Mesenchymal stem cell (in vitro differentiated cells and primary cell): ENCODE results near the gene KRT13.

ENCODE experiments used
- DNase-seq: peaks from one replicate; pipeline ENCODE4 v3.0.0-alpha.2; 2013
- H2AFZ ChIP-seq: one replicate; pipeline ENCODE4 v1.6.1; 2013; ENCODE audit warnings: low read depth, mild to moderate bottlenecking, control low read depth, inconsistent platforms, low read length, moderate library complexity
- H2AK5ac ChIP-seq: 2 replicates; pipeline ENCODE4 v1.6.1; 2013; ENCODE audit warnings: low read length, moderate library complexity, mild to moderate bottlenecking, inconsistent platforms; ENCODE audit not compliant: severe bottlenecking
- H2BK120ac ChIP-seq: one replicate; pipeline ENCODE4 v1.6.1; 2013; ENCODE audit warnings: low read depth, mild to moderate bottlenecking, inconsistent platforms, low read length, moderate library complexity
- H2BK12ac ChIP-seq, 2 experiments: one replicate each; pipeline ENCODE4 v1.6.1; 2013; ENCODE audit warnings: inconsistent platforms in 2 of 2, low read length in 2 of 2, mild to moderate bottlenecking in 2 of 2, moderate library complexity in 2 of 2, control low read depth in 1 of 2
- H2BK15ac ChIP-seq: one replicate; pipeline ENCODE4 v1.6.1; 2013; ENCODE audit warnings: mild to moderate bottlenecking, low read depth, inconsistent platforms; ENCODE audit not compliant: poor library complexity, severe bottlenecking
- H2BK5ac ChIP-seq: 2 replicates; pipeline ENCODE4 v1.6.1; 2013; ENCODE audit warnings: low read depth, mild to moderate bottlenecking, low read length, control low read depth, inconsistent platforms; ENCODE audit not compliant: poor library complexity, severe bottlenecking
- H3K14ac ChIP-seq, 2 experiments: one replicate each; pipeline ENCODE4 v1.6.1; 2013; ENCODE audit warnings: inconsistent platforms in 2 of 2, low read length in 2 of 2, control low read depth in 1 of 2, mild to moderate bottlenecking in 1 of 2, moderate library complexity in 1 of 2
- H3K18ac ChIP-seq, 2 experiments: one replicate each; pipeline ENCODE4 v1.6.1; 2013; ENCODE audit warnings: inconsistent platforms in 2 of 2, low read length in 2 of 2, control low read depth in 1 of 2, low read depth in 1 of 2, mild to moderate bottlenecking in 1 of 2
- H3K23ac ChIP-seq, 2 experiments: one replicate each; pipeline ENCODE4 v1.6.1; 2013; ENCODE audit warnings: inconsistent platforms in 2 of 2, low read length in 2 of 2, mild to moderate bottlenecking in 2 of 2, moderate library complexity in 2 of 2, control low read depth in 1 of 2
- H3K27ac ChIP-seq: 2 replicates; pipeline ENCODE4 v1.5.1; 2013; ENCODE audit warnings: mild to moderate bottlenecking, moderate library complexity, low read length, control low read depth, inconsistent platforms; ENCODE audit not compliant: poor library complexity, severe bottlenecking
- H3K27me3 ChIP-seq, 2 experiments: 2 replicates each; pipeline versions ENCODE4 v1.6.1 to v1.7.0; 2013; ENCODE audit warnings: low read length in 2 of 2, mild to moderate bottlenecking in 2 of 2, moderate library complexity in 2 of 2, control low read depth in 1 of 2, inconsistent platforms in 1 of 2; ENCODE audit not compliant: control insufficient read depth in 1 of 2, insufficient read depth in 1 of 2
- H3K36me3 ChIP-seq, 2 experiments: 2 replicates each; pipeline versions ENCODE4 v1.6.1 to v1.7.0; 2013; ENCODE audit warnings: low read length in 2 of 2, control low read depth in 1 of 2, inconsistent platforms in 1 of 2, low read depth in 1 of 2, mild to moderate bottlenecking in 1 of 2; ENCODE audit not compliant: insufficient read depth in 2 of 2, control insufficient read depth in 1 of 2
- H3K4ac ChIP-seq, 2 experiments: one replicate each; pipeline ENCODE4 v1.6.1; 2013; ENCODE audit warnings: inconsistent platforms in 2 of 2, low read length in 2 of 2, mild to moderate bottlenecking in 2 of 2, moderate library complexity in 2 of 2, control low read depth in 1 of 2, low read depth in 1 of 2
- H3K4me1 ChIP-seq: 2 replicates; pipeline ENCODE4 v1.6.1; 2013; ENCODE audit warnings: low read depth, low read length, control low read depth; ENCODE audit not compliant: control insufficient read depth, insufficient read depth
- H3K4me2 ChIP-seq: 2 replicates; pipeline ENCODE4 v1.6.1; 2013; ENCODE audit warnings: low read length, mild to moderate bottlenecking, inconsistent platforms; ENCODE audit not compliant: poor library complexity, severe bottlenecking
- H3K4me3 ChIP-seq, 2 experiments: 2 replicates each; pipeline versions ENCODE4 v1.5.1 to v1.7.0; 2013; ENCODE audit warnings: low read length in 2 of 2, mild to moderate bottlenecking in 2 of 2, control low read depth in 1 of 2, low read depth in 1 of 2; ENCODE audit not compliant: insufficient read depth in 1 of 2
- H3K79me1 ChIP-seq: replicated peaks from 2 replicates; pipeline ENCODE4 v1.6.1; 2013; ENCODE audit warnings: mild to moderate bottlenecking, control low read depth, low read length, inconsistent platforms; ENCODE audit not compliant: poor library complexity, severe bottlenecking
- H3K9ac ChIP-seq: 2 replicates; pipeline ENCODE4 v1.7.0; 2013; ENCODE audit warnings: mild to moderate bottlenecking, low read length, moderate library complexity
- H3K9me3 ChIP-seq: 2 replicates; pipeline ENCODE4 v1.7.0; 2013; ENCODE audit warnings: mild to moderate bottlenecking, low read length; ENCODE audit not compliant: control insufficient read depth
- H4K8ac ChIP-seq: one replicate; pipeline ENCODE4 v1.6.1; 2013; ENCODE audit warnings: inconsistent platforms, mild to moderate bottlenecking, low read length, moderate library complexity
- H4K91ac ChIP-seq: one replicate; pipeline ENCODE4 v1.6.1; 2013; ENCODE audit warnings: mild to moderate bottlenecking, low read length, inconsistent platforms
- WGBS: methylation state at CpG from one replicate; pipeline ENCODE4 v1.1.7; 2013; ENCODE audit warnings: mixed read lengths; 5-methylcytosine and 5-hydroxymethylcytosine counted together

The KRT13 gene

DNA sequence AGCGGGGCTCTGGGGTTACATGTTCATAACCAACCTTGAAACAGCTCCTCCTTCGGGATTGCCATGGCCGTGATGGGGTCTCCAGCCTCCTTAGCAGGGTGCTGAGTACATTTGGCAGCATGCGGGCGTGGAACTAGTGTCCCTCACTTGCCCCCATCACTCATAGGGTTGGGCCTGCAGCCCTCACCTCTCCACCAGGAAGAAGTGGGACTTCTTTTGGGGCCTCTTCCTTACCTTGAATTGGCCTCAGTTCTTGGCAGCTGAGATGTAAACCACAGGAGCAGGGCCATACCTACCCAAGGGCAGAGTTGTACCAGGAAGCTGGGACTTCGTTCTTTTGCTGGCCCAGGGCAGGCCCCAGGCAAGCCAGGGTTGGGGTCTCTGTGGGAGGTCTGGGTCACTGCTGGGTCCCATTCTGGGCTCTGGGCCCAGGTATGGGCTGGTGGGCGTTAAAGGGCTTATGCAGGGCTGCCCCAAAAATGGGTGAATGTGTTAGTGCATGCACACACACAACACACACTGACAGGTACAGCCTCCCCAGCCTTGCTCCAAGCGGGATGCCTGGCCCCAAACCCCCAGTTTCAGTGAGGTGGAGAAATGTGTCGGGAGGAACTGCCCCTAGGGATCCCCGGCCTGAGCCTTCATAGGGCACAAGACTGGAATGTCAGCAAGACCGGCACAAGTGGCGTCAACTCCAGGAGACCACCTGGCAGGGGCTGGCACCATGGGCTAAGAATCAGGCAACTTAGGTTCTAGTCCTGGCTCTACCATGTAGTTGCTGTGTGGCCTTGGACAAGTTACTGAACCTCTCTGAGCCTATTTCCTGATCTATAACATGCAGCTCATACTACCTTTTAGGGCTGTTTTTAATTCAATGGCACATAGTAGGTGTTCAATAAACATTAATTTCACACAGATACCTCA, 17.2 kb upstream of the KRT13 start:
- H2BK15ac ChIP-seq = peak overlapping the region; percentile 76
- peaks cover 39% of the 10 kb centered on the region for H3K4me1 ChIP-seq
- H3K4ac ChIP-seq = peak overlapping the region; percentile 49 to 62
- H4K91ac ChIP-seq = peak overlapping the region; percentile 93
- H2BK12ac ChIP-seq = peak overlapping the region; percentile 29 to 65
- H2AK5ac ChIP-seq = peak overlapping the region; percentile 57
- H3K18ac ChIP-seq = peak overlapping the region in 1 of 2 experiments; percentile 56
- no peak overlapping the region for H2BK5ac ChIP-seq
- no peak overlapping the region for H3K23ac ChIP-seq
- peaks cover 0 to 26% of the 10 kb centered on the region in 2 experiments for H3K36me3 ChIP-seq
- H3K9ac ChIP-seq = no peak overlapping the region
- peak overlapping the region; percentile 45 for H2BK120ac ChIP-seq
- H3K4me2 ChIP-seq = no peak overlapping the region
- no peaks in the 10 kb centered on the region for H3K9me3 ChIP-seq
- no peak overlapping the region for H3K4me3 ChIP-seq
- peaks cover 0 to 15% of the 10 kb centered on the region in 2 experiments for H3K27me3 ChIP-seq
- no peak for DNase-seq
- no peak overlapping the region for H3K14ac ChIP-seq
- 90% methylated on average over 11 of the region's 12 CpGs for WGBS
- H3K79me1 ChIP-seq = peaks cover under 1% of the 10 kb centered on the region
- H2AFZ ChIP-seq = no peak overlapping the region
- H3K27ac ChIP-seq = peak overlapping the region; percentile 36
- H4K8ac ChIP-seq = peak overlapping the region; percentile 83

DNA sequence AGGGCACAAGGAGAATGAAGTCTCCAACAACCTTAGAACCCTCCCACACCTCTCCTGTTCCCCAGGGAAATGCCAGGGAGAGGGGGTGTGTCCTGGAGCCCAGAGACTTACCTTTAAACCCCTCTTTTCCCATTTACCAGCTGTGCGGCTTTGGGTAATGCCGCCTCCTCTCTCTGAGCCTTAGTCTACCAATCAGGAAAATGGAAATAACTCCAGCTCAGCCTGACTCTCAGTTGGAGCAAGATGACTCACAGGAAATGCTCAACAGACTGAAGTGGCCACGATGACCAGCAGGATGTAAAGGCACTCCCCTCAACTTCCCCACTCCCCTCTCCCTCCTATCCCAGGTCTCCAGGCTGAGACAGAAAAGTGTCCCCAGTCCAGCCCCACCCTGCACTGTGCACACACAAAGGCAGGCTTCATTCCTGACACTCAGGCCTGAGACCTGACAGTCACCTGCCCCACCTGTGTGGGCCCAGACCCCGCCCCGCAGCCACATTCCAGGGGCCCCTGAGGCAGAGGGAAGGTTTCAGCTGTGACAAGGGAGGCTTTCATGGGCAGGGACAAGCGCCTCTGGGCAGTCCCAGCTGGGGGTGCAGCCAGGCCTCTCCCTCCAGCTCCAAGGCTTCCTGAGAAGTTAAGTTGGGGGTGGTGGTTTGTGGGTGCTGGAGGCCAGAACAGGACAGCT, 16.3 kb upstream of the KRT13 start:
- Histone ChIP-seq H4K8ac (peak overlapping the region; percentile 83), H3K9ac (no peak overlapping the region), H2AK5ac (peak overlapping the region; percentile 58), H3K27ac (peak overlapping the region; percentile 36), H3K4ac (peak overlapping the region; percentile 49 to 62), H3K18ac (peak overlapping the region; percentile 64 to 79), H4K91ac (peak overlapping the region; percentile 93), H3K4me2 (no peak overlapping the region), H3K4me3 (no peak overlapping the region), H2BK120ac (peak overlapping the region; percentile 64), H3K27me3 (peaks cover 0 to 17% of the 10 kb centered on the region in 2 experiments), H2BK15ac (peak overlapping the region; percentile 90), H3K23ac (no peak overlapping the region), H3K9me3 (no peaks in the 10 kb centered on the region), H3K4me1 (peaks cover 34% of the 10 kb centered on the region), H3K14ac (no peak overlapping the region), H2BK12ac (peak overlapping the region; percentile 45 to 83), H3K79me1 (no peaks in the 10 kb centered on the region), H2AFZ (no peak overlapping the region), H3K36me3 (peaks cover 0 to 28% of the 10 kb centered on the region in 2 experiments), H2BK5ac (no peak overlapping the region)
- WGBS = 35% methylated on average over 6 of the region's 6 CpGs
- peak; percentile 90 for DNase-seq

DNA sequence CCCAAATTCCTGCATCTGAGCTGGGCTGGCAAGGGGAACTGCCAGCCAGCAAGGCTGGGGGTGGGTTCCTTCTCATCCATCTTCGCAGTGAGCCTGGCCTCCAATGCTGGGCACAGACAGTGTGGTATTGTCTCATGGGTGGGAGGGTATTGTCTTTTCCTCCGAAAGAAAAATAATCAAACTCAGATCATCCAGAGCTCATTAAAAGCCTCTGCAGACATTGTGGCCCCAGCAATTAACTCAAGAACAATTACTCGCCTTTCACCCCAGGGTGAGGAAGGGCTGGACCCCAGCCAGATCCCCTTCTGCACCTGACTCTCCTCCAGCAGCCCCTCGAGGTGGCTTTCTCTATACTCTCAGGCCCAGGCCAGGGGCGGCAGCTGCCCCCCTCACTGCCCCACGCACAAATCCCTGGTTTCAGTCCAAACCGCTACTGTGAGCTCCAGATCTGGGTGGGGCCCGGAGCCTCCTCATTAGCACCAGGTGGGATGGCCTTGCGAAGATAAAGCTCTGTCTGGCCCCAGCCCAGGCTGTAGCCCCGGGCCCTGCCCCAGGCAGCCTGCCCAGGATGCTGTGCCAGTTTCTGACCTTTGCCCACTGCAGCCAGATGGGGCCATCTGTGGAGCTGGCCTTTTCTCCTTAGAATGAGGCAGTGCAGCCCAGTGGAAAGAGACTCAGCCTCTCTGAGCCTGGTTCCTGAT, 15.6 kb upstream of the KRT13 start:
- Histone ChIP-seq H2BK5ac (no peak overlapping the region), H3K18ac (peak overlapping the region; percentile 16 to 64), H2BK12ac (peak overlapping the region in 1 of 2 experiments; percentile 45), H3K14ac (peak overlapping the region in 1 of 2 experiments; percentile 19), H2BK15ac (peak overlapping the region; percentile 78), H4K91ac (peak overlapping the region; percentile 68), H4K8ac (no peak overlapping the region), H2BK120ac (peak overlapping the region; percentile 64), H3K4ac (peak overlapping the region; percentile 24 to 41), H3K23ac (no peak overlapping the region), H3K4me2 (no peak overlapping the region), H3K4me1 (peaks cover 31% of the 10 kb centered on the region), H3K9me3 (no peaks in the 10 kb centered on the region), H2AFZ (no peak overlapping the region), H3K9ac (no peak overlapping the region), H3K27me3 (peaks cover 0 to 24% of the 10 kb centered on the region in 2 experiments), H2AK5ac (peak overlapping the region; percentile 61), H3K79me1 (no peaks in the 10 kb centered on the region), H3K36me3 (peaks cover 0 to 29% of the 10 kb centered on the region in 2 experiments), H3K27ac (no peak overlapping the region), H3K4me3 (no peak overlapping the region)
- WGBS = 70% methylated on average over 9 of the region's 10 CpGs
- DNase-seq = no peak
